ENCODE measurements around the gene IL25. TPM values are rescaled to one million over a fixed set of nuclear protein-coding genes. Genes with fewer than 3 reads are reported as not detected.
"Not testable (repeated sequence)": the region's sequence is repeated elsewhere in the genome, so short reads cannot be mapped to it uniquely, and the experiment has no call there.

The IL25 gene
- total and polyA plus RNA-seq, 5 experiments from 2014 or later: not detected

DNA sequence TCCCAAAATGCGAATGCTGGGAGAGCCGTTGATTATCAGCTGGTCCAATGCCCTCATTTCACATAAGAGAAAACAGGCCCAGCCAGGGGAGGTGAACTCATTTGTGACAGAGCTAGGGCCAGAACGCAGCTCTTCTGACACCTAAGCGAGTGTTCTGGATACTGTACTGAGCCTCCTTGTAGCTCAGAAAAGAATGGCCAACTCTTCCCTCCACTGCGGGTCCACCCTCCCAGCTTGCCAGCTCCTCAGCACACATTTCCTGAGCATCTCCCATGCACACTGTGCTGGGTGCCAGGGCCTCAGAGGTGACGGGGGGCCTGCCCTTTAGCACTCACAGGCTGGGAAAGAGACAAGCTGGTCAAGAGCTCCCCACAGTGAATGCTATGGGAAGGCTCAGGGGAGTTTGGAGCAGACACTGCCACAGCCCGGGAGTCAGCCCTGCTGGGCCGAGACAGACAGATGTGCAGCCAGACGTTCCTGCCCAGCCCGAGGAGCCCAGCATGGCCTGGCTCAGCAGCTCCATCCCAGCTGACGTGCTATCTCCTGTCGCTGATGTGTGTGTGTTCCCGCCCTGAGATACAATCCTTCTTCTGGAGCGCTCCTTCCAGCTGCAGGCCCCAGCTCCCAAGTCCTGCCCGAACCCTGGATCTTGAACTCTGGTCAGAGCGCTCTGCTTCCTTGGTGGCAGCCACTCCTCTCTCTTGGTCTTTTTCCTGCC lies 7.7 kb downstream of the IL25 start:
- ATAC-seq: peak in 1 of 2 donors; percentile 36
- DNase-seq: no peak
- Mint-ChIP-seq H3K4me1 (peaks cover 0 to 2% (median 0%) of the 10 kb centered on the region in 4 donors), H3K4me3 (no peak overlapping the region), H3K27ac (no peak overlapping the region), H3K27me3 (peaks cover 0 to 36% (median 10%) of the 10 kb centered on the region in 5 donors), H3K9me3 (no peaks in the 10 kb centered on the region), H3K36me3 (no peaks in the 10 kb centered on the region)
- POLR2A ChIA-PET: interaction anchor here (1.3 to 1.8 kb wide), 2 partner anchors 54 to 59 kb away, joined by 4 to 8 read pairs; partner anchors contain the start of gene PABPN1

DNA sequence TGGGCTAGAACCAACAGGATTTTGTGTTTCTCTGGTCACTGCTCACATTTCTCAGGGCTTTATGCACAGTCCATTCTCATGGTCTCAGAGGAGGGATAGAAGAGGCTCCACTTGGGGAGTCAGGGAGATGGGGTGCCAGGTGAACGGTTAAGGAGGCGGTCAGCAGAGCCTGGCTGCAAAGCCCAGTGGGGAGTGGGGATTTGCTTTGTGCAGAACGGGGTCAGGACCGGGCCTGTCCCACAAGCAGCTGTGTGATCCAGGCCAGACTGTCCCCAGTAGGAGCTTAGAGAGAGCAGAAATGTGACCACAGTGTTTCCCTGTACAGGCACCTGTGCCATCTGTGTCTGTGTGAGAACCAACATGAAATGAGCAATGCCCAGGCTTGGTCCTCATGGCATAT lies 8.4 kb downstream of the IL25 start:
- Mint-ChIP-seq H3K27ac (no peak overlapping the region), H3K4me1 (peaks cover 0 to 2% (median 0%) of the 10 kb centered on the region in 4 donors), H3K4me3 (no peak overlapping the region), H3K36me3 (no peaks in the 10 kb centered on the region), H3K27me3 (peaks cover 0 to 36% (median 10%) of the 10 kb centered on the region in 5 donors), H3K9me3 (no peaks in the 10 kb centered on the region)
- ATAC-seq (no peak), DNase-seq (no peak)
- POLR2A ChIA-PET: interaction anchor here (1.8 kb wide), 1 partner anchor 59 kb away, joined by 8 read pairs; the partner anchor contains the start of gene PABPN1

DNA sequence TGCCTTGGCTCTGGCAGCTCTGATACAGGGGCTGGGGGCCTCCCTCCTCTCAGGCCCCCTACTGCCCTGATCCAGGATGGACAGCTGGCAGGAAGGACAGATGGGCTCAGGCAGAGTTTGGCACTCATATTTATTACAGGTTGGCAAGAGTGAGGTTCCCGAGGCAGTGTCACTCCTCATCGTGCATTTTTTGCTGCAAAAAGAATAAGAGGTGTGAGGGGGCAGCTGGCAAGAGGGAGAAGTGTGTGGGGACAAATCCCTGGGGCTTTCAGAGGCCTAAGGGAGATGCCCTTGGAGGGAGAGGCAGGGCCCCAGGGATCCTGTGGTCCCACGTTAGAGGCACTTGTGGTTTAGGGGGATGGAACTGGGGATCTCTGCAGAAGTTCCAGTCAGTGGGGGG lies 9.3 kb downstream of the IL25 start:
- H3K27ac Mint-ChIP-seq: no peak overlapping the region
- POLR2A ChIA-PET: no interaction called here
- H3K4me3 Mint-ChIP-seq: no peak overlapping the region
- peaks cover 0 to 36% (median 10%) of the 10 kb centered on the region in 5 donors for H3K27me3 Mint-ChIP-seq
- no peak for DNase-seq
- H3K9me3 Mint-ChIP-seq: no peaks in the 10 kb centered on the region
- H3K4me1 Mint-ChIP-seq: peaks cover 0 to 2% (median 0%) of the 10 kb centered on the region in 4 donors
- no peak for ATAC-seq
- H3K36me3 Mint-ChIP-seq: no peaks in the 10 kb centered on the region

DNA sequence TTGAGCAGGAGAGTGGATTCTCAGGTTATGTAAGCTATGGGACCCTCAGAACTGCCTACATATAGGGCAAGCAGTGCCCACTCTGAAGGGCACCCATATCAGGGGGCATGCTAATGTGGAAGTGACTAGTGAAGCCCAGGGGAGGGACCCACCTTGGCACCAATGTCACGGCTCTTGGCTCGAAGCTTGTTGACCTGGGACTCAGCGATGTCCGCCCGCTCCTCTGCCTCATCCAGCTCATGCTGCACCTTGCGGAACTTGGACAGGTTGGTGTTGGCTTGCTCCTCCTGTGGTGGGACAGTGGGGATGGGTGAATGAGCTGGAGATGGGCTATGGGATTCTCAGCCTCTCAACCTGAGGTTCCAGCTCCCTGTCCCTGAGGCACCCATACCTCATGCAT lies 9.7 kb downstream of the IL25 start:
- Mint-ChIP-seq H3K4me1 (peaks cover 0 to 1% (median 0%) of the 10 kb centered on the region in 4 donors), H3K27ac (no peak overlapping the region), H3K27me3 (peaks cover 0 to 33% (median 10%) of the 10 kb centered on the region in 5 donors), H3K9me3 (no peaks in the 10 kb centered on the region), H3K4me3 (no peak overlapping the region), H3K36me3 (no peaks in the 10 kb centered on the region)
- POLR2A ChIA-PET: no interaction called here
- DNase-seq (no peak), ATAC-seq (no peak)

GRCh38 chr14:23382731-23383440 lies 10.3 kb downstream of the IL25 start:
- POLR2A ChIA-PET: no interaction called here
- no peak overlapping the region for H3K4me3 Mint-ChIP-seq
- no peak for ATAC-seq
- DNase-seq: no peak
- peaks cover 0 to 27% (median 11%) of the 10 kb centered on the region in 5 donors for H3K27me3 Mint-ChIP-seq
- peak overlapping the region in 2 of 10 donors; percentile 22 to 38 for H3K27ac Mint-ChIP-seq
- no peaks in the 10 kb centered on the region for H3K4me1 Mint-ChIP-seq
- H3K9me3 Mint-ChIP-seq: no peaks in the 10 kb centered on the region
- no peaks in the 10 kb centered on the region for H3K36me3 Mint-ChIP-seq

- ATAC-seq: no peak
- Mint-ChIP-seq H3K27me3 (peaks cover 0 to 26% (median 12%) of the 10 kb centered on the region in 5 donors), H3K9me3 (no peaks in the 10 kb centered on the region), H3K27ac (no peak overlapping the region), H3K4me1 (peaks cover 0 to under 1% (median 0%) of the 10 kb centered on the region in 4 donors), H3K4me3 (no peak overlapping the region), H3K36me3 (no peaks in the 10 kb centered on the region)
- DNase-seq: no peak
- POLR2A ChIA-PET: interaction anchor here (0.7 kb wide), 1 partner anchor 198 kb away, joined by 4 read pairs; no protein-coding TSS in a partner anchor
Measured at GRCh38 chr14:23384364-23385080, 11.9 kb downstream of the IL25 start.

- H3K27ac Mint-ChIP-seq: no peak overlapping the region
Measured at GRCh38 chr14:23385244-23385641, 12.6 kb downstream of the IL25 start.

DNA sequence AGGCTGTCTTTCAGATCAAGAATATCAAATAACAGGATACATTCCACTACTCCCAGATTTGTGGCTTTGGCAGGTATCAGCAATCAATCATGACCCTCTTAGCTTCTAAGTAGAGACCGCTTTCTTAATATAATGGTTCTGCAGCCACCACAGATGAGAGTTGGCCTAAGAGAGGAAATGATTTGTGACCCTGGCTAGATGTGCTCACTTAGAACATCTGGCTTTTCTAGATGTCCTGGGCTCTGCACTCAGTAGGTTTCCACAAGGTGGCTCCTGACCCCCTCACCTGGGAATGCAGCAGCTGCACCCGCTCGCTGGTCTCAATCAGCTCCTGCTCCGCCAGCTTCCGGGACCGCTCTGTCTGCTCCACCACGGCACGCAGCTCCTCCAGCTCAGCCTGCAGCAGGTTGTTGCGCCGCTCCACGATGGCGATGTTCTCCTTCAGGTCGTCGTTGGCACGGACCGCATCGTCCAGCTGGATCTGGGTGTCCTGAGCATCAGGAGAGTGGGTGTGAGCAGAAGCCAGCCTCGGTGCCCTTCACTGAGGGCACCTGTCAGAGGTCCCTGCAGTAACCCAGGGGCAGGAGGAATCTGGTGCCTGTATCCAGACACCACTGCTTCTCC lies 13.1 kb downstream of the IL25 start:
- POLR2A ChIA-PET: no interaction called here
- Mint-ChIP-seq H3K27ac (no peak overlapping the region), H3K4me3 (no peak overlapping the region), H3K27me3 (peaks cover 2 to 34% (median 16%) of the 10 kb centered on the region in 5 donors), H3K4me1 (peaks cover 0 to 3% (median 0%) of the 10 kb centered on the region in 4 donors), H3K9me3 (no peaks in the 10 kb centered on the region), H3K36me3 (no peaks in the 10 kb centered on the region)
- ATAC-seq: no peak
- DNase-seq: no peak

More at GRCh38 chr14:23385244-23385641, 12.6 kb downstream of the IL25 start:
- Mint-ChIP-seq H3K27me3 (peaks cover under 1 to 29% (median 16%) of the 10 kb centered on the region in 5 donors), H3K4me1 (peaks cover 0 to 3% (median 0%) of the 10 kb centered on the region in 4 donors), H3K36me3 (no peaks in the 10 kb centered on the region), H3K4me3 (no peak overlapping the region), H3K9me3 (no peaks in the 10 kb centered on the region)
- POLR2A ChIA-PET: no interaction called here
- ATAC-seq (no peak), DNase-seq (no peak)

DNA sequence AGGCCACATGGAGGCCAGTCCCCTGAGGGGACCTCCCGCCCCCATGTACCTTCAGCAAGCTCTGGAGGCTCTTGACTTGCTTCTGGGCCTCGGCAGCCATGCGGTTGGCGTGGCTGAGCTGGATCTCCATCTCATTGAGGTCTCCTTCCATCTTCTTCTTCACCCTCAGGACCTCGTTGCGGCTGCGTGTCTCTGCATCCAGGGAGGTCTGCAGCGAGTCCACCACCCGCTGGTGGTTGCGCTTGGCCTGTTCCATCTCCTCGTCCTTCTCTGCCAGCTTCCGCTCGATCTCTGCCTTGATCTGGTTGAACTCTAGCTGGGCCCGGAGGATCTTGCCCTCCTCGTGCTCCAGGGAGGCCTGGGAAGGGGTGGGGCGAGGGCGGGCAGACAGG lies 13.7 kb downstream of the IL25 start:
- H3K36me3 Mint-ChIP-seq, H3K4me3 Mint-ChIP-seq, H3K9me3 Mint-ChIP-seq, DNase-seq, POLR2A ChIA-PET, H3K4me1 Mint-ChIP-seq, ATAC-seq, H3K27ac Mint-ChIP-seq: not testable (repeated sequence)
- peaks cover 2 to 36% (median 16%) of the 10 kb centered on the region in 5 donors for H3K27me3 Mint-ChIP-seq

GRCh38 chr14:23386999-23387398 lies 14.4 kb downstream of the IL25 start:
- peaks cover 2 to 30% (median 11%) of the 10 kb centered on the region in 5 donors for H3K27me3 Mint-ChIP-seq
- DNase-seq: no peak
- no peak overlapping the region for H3K27ac Mint-ChIP-seq
- H3K4me1 Mint-ChIP-seq: peaks cover 0 to 3% (median 0%) of the 10 kb centered on the region in 4 donors
- POLR2A ChIA-PET: interaction anchor here (0.6 kb wide), 1 partner anchor 357 kb away, joined by 3 read pairs; no protein-coding TSS in a partner anchor
- H3K36me3 Mint-ChIP-seq: no peaks in the 10 kb centered on the region
- no peaks in the 10 kb centered on the region for H3K9me3 Mint-ChIP-seq
- ATAC-seq: no peak
- no peak overlapping the region for H3K4me3 Mint-ChIP-seq

DNA sequence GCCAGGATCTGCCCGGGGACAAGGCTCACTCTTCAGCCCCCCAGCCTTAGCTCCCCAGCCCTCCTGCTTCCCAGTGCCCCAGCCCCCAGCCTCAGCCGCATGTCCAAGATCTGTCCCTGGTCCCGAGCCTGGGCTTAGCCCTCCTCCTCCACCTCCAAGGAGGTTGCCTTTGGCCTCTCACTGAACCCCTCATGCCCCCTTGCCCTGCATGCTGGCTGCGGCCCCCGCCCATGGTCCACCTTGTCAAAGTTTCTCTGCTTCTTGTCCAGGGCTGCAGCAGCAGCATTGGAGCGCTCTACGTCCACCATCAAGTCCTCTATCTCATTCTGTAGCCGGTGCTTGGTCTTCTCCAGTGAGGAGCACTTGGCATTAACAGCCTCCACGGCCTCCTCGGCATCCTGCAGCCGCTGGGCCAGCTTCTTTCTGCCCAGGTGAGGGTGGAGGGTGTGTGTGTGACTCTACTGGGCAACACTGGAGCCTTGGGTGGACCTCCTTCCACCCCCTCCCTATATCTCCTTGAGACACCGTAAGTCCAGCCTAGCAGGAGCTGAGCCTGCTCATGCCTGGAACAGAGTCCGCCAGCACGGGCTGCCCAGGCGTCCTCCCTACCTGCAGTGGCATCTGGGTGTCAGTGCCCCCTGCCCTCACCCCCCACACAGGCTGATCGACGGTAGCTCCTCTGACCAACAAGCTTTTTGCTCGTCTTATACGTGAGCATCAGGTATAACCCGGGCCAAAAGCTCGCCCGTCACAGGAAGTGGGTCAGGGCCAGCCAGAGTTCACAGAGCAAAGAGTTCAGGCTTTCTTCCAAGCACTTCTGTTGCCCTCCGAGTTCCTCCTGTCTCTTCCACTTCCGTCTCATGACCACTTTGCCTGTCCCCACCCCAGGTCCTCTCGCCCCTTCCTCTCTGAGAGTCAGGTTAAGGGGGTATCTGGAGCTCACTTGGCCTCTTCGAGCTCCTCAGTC lies 15.6 kb downstream of the IL25 start:
- Mint-ChIP-seq H3K36me3 (no peaks in the 10 kb centered on the region), H3K9me3 (no peaks in the 10 kb centered on the region), H3K27ac (no peak overlapping the region), H3K4me3 (no peak overlapping the region), H3K4me1 (peaks cover 0 to 3% (median 0%) of the 10 kb centered on the region in 4 donors), H3K27me3 (peaks cover 2 to 19% (median 6%) of the 10 kb centered on the region in 5 donors)
- DNase-seq (no peak), ATAC-seq (no peak)
- POLR2A ChIA-PET: no interaction called here
